ENCODE data around the gene TTLL10. TPM values are rescaled to one million over a fixed set of nuclear protein-coding genes. Genes with fewer than 3 reads are reported as not detected.

TTLL10 gene
- total and polyA plus RNA-seq, 4 donors = not detected

GRCh38 chr1:1243807-1244191 is 70.1 kb downstream of the TTLL10 start:
- Histone ChIP-seq H3K36me3 (ENCODE audit: control insufficient read depth in 4 of 4, insufficient read depth in 3 of 4, low read depth in 1 of 4, low read length in 3 of 4) (no peaks in the 10 kb centered on the region), H3K9me3 (ENCODE audit: control insufficient read depth in 4 of 4, low read length in 3 of 4) (no peaks in the 10 kb centered on the region), H3K4me3 (ENCODE audit: low read depth in 1 of 3, low read length in 3 of 3) (no peak overlapping the region), H3K27me3 (ENCODE audit: control insufficient read depth in 4 of 4, insufficient read depth in 4 of 4, low read length in 3 of 4) (no peaks in the 10 kb centered on the region), H3K4me1 (ENCODE audit: control insufficient read depth in 4 of 4, insufficient read depth in 4 of 4, low read length in 3 of 4) (peaks cover 9 to 21% (median 13%) of the 10 kb centered on the region in 4 donors), H3K27ac (ENCODE audit: low read depth in 1 of 2, low read length in 2 of 2) (no peak overlapping the region), H3K9ac (ENCODE audit: low read depth in 1 of 2, low read length in 2 of 2) (no peak overlapping the region)
- no peak for DNase-seq (ENCODE audit: low spot score)
- TF ChIP-seq SP1 (IDR thresholded peaks at IDR 0.05) = no peak
- TF ChIP-seq GABPA (IDR thresholded peaks at IDR 0.05 in 1 of 2, conservative IDR thresholded peaks at IDR 0.05 in 1 of 2) = no peak
- no peak for TF ChIP-seq JUND (IDR thresholded peaks at IDR 0.05)
- no peak for TF ChIP-seq RAD21 (IDR thresholded peaks at IDR 0.05)
- no peak for TF ChIP-seq EGR1 (IDR thresholded peaks at IDR 0.05; ENCODE audit: low read depth in 2 of 2)
- WGBS = 78% methylated on average over 23 of the region's 23 CpGs

GRCh38 chr1:1244192-1244811 is 70.6 kb downstream of the TTLL10 start:
- 81% methylated on average over 30 of the region's 30 CpGs for WGBS
- no peak for DNase-seq (ENCODE audit: low spot score)
- Histone ChIP-seq H3K9ac (ENCODE audit: low read depth in 1 of 2, low read length in 2 of 2) (no peak overlapping the region), H3K4me3 (ENCODE audit: low read depth in 1 of 3, low read length in 3 of 3) (no peak overlapping the region), H3K36me3 (ENCODE audit: control insufficient read depth in 4 of 4, insufficient read depth in 3 of 4, low read depth in 1 of 4, low read length in 3 of 4) (no peaks in the 10 kb centered on the region), H3K4me1 (ENCODE audit: control insufficient read depth in 4 of 4, insufficient read depth in 4 of 4, low read length in 3 of 4) (peaks cover 7 to 19% (median 11%) of the 10 kb centered on the region in 4 donors), H3K27ac (ENCODE audit: low read depth in 1 of 2, low read length in 2 of 2) (no peak overlapping the region), H3K27me3 (ENCODE audit: control insufficient read depth in 4 of 4, insufficient read depth in 4 of 4, low read length in 3 of 4) (no peaks in the 10 kb centered on the region), H3K9me3 (ENCODE audit: control insufficient read depth in 4 of 4, low read length in 3 of 4) (no peaks in the 10 kb centered on the region)
- no peak for TF ChIP-seq ATF3 (IDR thresholded peaks at IDR 0.05)
- no peak for TF ChIP-seq FOXA1 (IDR thresholded peaks at IDR 0.05)

- no peak for TF ChIP-seq MAX (IDR thresholded peaks at IDR 0.05)
- TF ChIP-seq TAF1 (conservative IDR thresholded peaks at IDR 0.05) = no peak
- no peak for TF ChIP-seq FOXA1 (IDR thresholded peaks at IDR 0.05)
- no peak for TF ChIP-seq RXRA (IDR thresholded peaks at IDR 0.05)
- TF ChIP-seq ZBTB33 (IDR thresholded peaks at IDR 0.05) = no peak
- no peak for TF ChIP-seq GABPA (IDR thresholded peaks at IDR 0.05 in 1 of 2, conservative IDR thresholded peaks at IDR 0.05 in 1 of 2)
- no peak for TF ChIP-seq JUND (IDR thresholded peaks at IDR 0.05)
- TF ChIP-seq SP1 (IDR thresholded peaks at IDR 0.05) = no peak
- no peak for TF ChIP-seq NR2F2 (IDR thresholded peaks at IDR 0.05)
- no peak for TF ChIP-seq HNF4G (IDR thresholded peaks at IDR 0.05)
- TF ChIP-seq REST (IDR thresholded peaks at IDR 0.05) = no peak
- TF ChIP-seq ATF3 (IDR thresholded peaks at IDR 0.05) = no peak
- TF ChIP-seq CTCF (IDR thresholded peaks at IDR 0.05; ENCODE audit: low read depth, low read length, missing input control) = no peak
- no peak for TF ChIP-seq FOXA2 (IDR thresholded peaks at IDR 0.05)
- Histone ChIP-seq H3K27ac (ENCODE audit: low read depth in 1 of 2, low read length in 2 of 2) (no peak overlapping the region), H3K4me1 (ENCODE audit: control insufficient read depth in 4 of 4, insufficient read depth in 4 of 4, low read length in 3 of 4) (peaks cover 0 to 9% (median 3%) of the 10 kb centered on the region in 4 donors), H3K4me3 (ENCODE audit: low read depth in 1 of 3, low read length in 3 of 3) (no peak overlapping the region), H3K27me3 (ENCODE audit: control insufficient read depth in 4 of 4, insufficient read depth in 4 of 4, low read length in 3 of 4) (no peaks in the 10 kb centered on the region), H3K36me3 (ENCODE audit: control insufficient read depth in 4 of 4, insufficient read depth in 3 of 4, low read depth in 1 of 4, low read length in 3 of 4) (no peaks in the 10 kb centered on the region), H3K9me3 (ENCODE audit: control insufficient read depth in 4 of 4, low read length in 3 of 4) (no peaks in the 10 kb centered on the region), H3K9ac (ENCODE audit: low read depth in 1 of 2, low read length in 2 of 2) (no peak overlapping the region)
- WGBS = 90% methylated on average over 23 of the region's 23 CpGs
- no peak for DNase-seq (ENCODE audit: low spot score)
Measured at GRCh38 chr1:1245178-1245816, 71.6 kb downstream of the TTLL10 start.

Measured in liver (tissue), 9 donors.